ENCODE measurements around the gene RIPK4.

GRCh38 chr21:41736423-41736822 is 30.4 kb downstream of the RIPK4 start:
- TF ChIP-seq POLR2A (IDR thresholded peaks at IDR 0.05) (no peak), EP300 (IDR thresholded peaks at IDR 0.05) (no peak), POLR2AphosphoS5 (IDR thresholded peaks at IDR 0.05) (no peak)
- TF ChIP-seq, protein P1, sequence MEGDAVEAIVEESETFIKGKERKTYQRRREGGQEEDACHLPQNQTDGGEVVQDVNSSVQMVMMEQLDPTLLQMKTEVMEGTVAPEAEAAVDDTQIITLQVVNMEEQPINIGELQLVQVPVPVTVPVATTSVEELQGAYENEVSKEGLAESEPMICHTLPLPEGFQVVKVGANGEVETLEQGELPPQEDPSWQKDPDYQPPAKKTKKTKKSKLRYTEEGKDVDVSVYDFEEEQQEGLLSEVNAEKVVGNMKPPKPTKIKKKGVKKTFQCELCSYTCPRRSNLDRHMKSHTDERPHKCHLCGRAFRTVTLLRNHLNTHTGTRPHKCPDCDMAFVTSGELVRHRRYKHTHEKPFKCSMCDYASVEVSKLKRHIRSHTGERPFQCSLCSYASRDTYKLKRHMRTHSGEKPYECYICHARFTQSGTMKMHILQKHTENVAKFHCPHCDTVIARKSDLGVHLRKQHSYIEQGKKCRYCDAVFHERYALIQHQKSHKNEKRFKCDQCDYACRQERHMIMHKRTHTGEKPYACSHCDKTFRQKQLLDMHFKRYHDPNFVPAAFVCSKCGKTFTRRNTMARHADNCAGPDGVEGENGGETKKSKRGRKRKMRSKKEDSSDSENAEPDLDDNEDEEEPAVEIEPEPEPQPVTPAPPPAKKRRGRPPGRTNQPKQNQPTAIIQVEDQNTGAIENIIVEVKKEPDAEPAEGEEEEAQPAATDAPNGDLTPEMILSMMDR (IDR thresholded peaks at IDR 0.05), result no peak
